Anterior cingulate cortex (tissue), 58 donors: ENCODE measurements around the gene MAGI1.

Source experiments
- DNase-seq, 58 donors: peaks; one replicate each; lab custom pipeline; 2025; lab: John Stamatoyannopoulos, UW

Gene MAGI1

GRCh38 chr3:65855370-65856100 is 183.2 kb downstream of the MAGI1 start:
- no peak for DNase-seq

GRCh38 chr3:65854606-65855304 is 184.0 kb downstream of the MAGI1 start:
- DNase-seq = no peak

- DNase-seq = no peak
Measured at GRCh38 chr3:65851827-65852226, 186.9 kb downstream of the MAGI1 start.

- DNase-seq = no peak
Measured at GRCh38 chr3:65850261-65850660, 188.5 kb downstream of the MAGI1 start.

DNA sequence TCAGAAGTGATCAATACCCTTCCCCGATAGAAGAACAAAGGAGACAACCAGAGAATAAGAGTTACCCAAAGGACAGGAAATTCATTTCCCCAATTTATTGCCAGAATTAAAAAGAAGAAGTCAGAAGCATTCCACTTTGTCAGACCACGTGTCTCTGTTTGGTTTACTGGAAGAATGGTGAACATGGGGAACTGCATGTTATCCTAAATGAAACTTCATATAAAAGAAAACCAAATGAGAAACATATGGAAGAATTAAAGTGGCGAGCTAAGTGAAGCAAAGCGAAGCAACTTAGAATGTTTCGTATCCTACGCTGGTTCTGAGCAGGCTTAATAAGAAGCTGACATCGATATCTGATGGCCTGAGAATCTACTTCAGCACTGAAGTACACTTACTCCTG is 190.7 kb downstream of the MAGI1 start:
- DNase-seq = no peak

DNA sequence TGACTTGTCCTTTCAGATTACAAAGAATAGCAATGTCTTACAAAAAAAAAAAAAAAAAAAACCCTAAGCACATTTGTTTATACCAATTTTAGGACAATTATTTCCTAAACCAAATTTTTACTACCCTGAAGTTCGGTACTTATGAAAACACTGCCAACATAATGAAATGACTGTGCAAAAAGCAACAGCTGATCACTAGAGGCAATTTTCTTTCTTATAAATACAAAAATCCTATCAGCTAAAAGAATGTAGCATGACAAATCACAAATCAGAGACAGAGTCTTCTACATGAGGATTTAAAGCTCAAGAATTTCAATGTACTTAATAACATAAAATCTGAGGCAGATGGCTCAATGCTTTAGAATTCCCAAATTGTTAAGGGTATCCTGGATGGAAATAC is 191.8 kb downstream of the MAGI1 start:
- DNase-seq = no peak

DNA sequence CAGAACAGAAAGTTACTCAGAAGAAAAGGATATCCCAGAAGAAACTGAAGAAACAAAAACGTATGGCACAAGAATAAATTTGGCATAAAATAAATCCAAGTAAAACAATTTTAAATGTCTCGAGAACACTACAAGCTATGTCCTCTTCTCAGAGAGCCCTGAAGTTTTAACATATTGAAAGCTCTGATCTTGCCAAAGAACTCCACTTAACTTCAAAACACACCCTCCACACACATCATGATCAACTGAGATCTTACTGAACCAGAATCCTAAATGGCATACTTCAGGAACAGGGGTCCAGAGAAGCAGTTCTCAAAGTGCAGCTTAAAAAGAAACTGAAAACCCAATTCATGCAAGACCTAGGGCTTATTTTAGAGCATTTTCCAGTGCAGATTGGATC is 194.3 kb downstream of the MAGI1 start:
- no peak for DNase-seq

- no peak for DNase-seq
Measured at GRCh38 chr3:65843732-65844131, 195.0 kb downstream of the MAGI1 start.

DNA sequence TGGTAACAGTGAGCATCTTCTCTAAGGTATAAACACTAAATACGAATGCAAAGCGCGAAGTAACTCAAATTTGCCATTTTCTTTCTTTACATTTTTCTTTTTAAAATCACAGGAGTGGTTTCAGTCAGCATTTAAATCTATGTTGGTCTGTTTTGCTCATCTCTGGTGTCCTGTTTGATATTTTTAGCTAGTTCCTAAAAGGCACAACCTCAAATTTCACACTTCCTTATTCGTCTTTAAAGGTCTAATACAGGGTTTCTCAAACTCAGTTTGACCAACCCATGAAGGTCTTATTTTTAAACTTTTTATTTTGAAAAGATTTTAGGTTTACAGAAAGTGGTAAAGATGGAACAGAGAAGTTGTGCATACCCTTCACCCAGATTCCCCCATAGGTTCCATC is 201.1 kb downstream of the MAGI1 start:
- DNase-seq = no peak

DNA sequence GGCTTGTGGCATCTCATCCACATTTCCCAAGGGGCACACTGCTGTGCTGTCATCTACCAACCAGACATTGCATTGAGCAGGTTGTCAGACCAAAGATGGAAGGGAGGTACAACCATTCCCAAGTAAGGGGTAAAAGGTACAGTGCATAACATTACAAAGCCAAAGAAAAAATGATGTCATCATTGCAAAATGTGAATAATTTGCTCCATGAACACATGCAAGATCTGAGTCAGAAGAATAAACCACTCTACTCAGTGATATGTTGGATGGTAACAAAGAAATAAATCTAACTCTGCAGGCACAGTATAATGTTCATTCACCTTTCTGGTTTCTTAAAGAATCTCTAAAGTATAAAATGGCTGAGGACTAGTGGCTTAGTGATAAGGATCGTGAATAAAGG is 202.7 kb downstream of the MAGI1 start:
- no peak for DNase-seq

GRCh38 chr3:65833761-65834505 is 204.8 kb downstream of the MAGI1 start:
- peak in 1 of 58 donors; percentile 3 for DNase-seq

DNA sequence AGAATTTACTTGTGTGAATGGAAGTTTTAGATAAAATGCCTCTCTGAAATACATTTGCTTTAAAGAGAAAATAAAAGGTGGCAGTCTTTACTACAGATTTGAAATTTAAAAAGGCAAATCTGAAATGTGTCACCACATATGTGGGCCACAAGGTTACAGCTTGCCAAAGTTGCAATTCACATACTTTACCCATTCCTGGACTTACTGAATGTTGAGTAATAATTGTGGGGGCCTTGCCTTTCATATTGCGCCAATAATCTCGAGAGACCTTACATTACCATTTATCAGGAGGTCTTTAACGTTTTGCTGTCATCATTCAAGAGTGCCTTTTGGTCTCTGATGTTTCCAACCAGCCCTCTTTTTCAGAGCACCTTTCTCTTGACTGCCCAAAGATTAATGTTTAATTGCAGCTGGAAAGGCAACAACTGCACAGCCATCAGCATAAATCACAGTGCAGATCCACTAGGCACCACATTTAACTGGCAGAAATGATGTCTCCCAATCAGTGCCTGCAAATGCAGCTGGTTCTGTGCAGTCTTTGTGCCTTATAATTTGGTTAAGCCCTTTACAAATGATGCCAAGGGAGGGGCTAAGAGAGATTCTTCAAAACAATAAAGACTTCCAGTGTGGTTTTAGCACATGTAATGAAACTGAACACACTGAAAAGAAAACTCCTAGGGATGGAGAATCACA is 206.8 kb downstream of the MAGI1 start:
- DNase-seq = peak in 1 of 58 donors; percentile 5

DNA sequence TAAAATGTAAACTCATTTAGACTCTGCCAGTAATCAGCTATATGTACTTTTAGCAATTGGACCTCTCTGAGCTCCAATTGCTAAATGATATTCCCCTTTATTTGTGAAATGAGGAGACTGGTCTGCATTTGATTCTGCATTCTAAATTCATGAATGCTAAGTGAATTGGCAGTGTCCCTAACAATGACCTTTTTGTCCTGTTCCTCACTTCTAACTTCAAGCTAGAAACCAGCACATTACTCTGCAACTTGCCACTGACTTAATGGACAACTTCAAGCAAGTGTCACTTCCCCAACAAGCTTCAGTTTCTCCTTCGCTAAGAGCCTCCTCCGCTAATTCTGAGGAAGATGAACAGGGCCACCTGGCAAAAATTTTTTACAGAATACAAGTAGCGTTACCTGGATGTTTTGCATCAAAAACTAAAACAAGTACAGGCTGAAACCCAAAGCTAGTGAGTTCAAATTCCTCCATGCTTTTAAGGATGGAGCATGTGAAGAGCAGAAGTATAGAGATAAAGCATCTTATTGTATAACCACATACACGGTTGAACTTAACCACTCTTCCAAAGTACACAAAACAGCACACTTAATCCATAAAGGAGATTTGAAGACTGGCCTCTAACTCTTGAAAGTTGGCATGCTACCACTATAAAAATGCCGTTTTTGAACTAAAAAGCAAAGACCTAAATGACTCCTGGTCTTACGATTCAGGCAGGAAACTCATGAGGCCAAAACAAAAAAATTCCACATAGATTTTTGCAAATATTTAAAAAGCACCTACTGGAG is 207.6 kb downstream of the MAGI1 start:
- peak in 5 of 58 donors; percentile 3 to 37 (median 7) for DNase-seq

- DNase-seq = no peak
Measured at GRCh38 chr3:65829228-65829627, 209.5 kb downstream of the MAGI1 start.

DNA sequence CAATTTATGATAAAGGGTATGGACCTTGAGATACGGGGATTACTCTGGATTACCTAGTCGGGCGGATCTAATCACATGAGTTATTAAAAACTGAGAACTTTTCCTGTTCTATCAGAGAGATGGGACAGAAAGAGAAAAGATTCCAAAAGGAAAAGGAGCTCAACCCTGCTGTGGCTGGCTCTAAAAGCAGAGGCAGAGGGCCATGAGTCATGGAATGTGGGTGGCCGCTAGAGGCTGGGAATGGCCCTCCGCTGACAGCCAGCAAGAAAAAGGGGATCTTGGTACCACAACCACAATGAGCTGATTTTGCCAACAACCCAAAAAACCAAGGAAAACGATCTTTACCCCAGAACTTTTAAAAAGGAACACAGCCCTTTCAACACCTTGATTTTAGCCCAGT is 210.0 kb downstream of the MAGI1 start:
- DNase-seq = no peak

- no peak for DNase-seq
Measured at GRCh38 chr3:65827076-65827475, 211.6 kb downstream of the MAGI1 start.

GRCh38 chr3:65824166-65824565 is 214.6 kb downstream of the MAGI1 start:
- no peak for DNase-seq

DNA sequence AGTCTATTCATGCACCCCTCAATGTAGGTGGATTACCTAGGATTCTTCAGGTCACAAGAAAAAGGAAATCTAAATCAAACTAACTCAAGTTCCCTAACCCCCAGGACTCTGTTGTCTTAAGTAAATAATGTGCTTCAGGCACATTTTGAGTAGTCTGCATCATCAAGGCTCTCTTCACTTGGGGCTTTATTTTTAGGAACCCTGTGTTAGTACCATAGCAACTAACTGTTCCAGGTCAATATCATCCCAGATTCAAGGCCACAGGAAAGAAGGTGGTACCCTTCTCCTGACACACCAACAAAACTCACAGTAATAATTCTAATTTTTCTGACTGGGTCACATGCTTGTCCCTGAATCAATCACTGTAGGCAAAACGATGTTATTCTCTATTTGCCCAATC is 218.1 kb downstream of the MAGI1 start:
- DNase-seq = no peak

- DNase-seq = no peak
Measured at GRCh38 chr3:65819896-65820295, 218.8 kb downstream of the MAGI1 start.

DNA sequence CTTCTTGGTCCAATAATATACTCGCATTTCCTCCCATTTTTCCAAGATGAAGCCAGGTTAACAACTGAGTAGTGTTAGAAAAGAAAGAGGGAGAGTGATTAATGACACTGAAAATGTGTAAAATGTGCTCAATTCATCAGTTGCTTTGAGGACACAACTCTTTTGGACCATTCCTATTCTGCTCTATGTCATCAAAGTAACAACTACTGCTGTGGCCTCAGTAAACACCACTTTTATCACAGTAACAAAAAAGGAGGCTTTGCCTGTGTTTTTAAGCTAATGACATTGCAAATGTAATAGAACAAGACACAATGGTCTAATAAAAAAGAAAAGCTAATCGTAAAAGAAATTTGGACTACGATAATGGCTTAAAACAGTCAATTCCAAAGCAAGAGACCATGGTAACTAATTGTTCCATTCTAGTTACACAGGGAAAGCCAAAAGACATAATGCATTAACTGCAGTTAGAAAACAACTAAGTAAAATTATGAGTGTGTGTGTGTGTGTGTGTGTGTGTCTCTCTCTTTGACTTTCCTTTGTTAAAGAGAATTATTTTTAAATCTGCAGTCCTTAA is 221.1 kb downstream of the MAGI1 start:
- DNase-seq = no peak
